ENCODE results near the gene LMBRD1.

- TF ChIP-seq CTCF (optimal IDR thresholded peaks at IDR 0.05 in 1 of 3, IDR thresholded peaks at IDR 0.05 in 1 of 3, conservative IDR thresholded peaks at IDR 0.05 in 1 of 3; ENCODE audit: extremely low read depth in 1 of 3, insufficient read depth in 2 of 3, low read length in 3 of 3), result no peak
- no peak for TF ChIP-seq EZH2 (IDR thresholded peaks at IDR 0.05; ENCODE audit: low read length)
These were observed 21.8 kb downstream of the LMBRD1 start for GRCh38 chr6:69774740-69775584.
